Stimulated activated CD4-positive, alpha-beta T cell treated with anti-CD3 and anti-CD28 coated beads, Interleukin-15, amount 100 ng/mL, for 24 hours (primary cell): ENCODE data around the gene SDK2.

Source experiments
- DNase-seq: peaks from one replicate; pipeline ENCODE4 v3.0.0-alpha.2; 2020

SDK2 gene

GRCh38 chr17:73630965-73631595 lies 13.2 kb downstream of the SDK2 start:
- no peak for DNase-seq

GRCh38 chr17:73630531-73630930 lies 13.7 kb downstream of the SDK2 start:
- no peak for DNase-seq

- DNase-seq, result no peak
Observed at GRCh38 chr17:73628642-73629552, 15.3 kb downstream of the SDK2 start.

DNA sequence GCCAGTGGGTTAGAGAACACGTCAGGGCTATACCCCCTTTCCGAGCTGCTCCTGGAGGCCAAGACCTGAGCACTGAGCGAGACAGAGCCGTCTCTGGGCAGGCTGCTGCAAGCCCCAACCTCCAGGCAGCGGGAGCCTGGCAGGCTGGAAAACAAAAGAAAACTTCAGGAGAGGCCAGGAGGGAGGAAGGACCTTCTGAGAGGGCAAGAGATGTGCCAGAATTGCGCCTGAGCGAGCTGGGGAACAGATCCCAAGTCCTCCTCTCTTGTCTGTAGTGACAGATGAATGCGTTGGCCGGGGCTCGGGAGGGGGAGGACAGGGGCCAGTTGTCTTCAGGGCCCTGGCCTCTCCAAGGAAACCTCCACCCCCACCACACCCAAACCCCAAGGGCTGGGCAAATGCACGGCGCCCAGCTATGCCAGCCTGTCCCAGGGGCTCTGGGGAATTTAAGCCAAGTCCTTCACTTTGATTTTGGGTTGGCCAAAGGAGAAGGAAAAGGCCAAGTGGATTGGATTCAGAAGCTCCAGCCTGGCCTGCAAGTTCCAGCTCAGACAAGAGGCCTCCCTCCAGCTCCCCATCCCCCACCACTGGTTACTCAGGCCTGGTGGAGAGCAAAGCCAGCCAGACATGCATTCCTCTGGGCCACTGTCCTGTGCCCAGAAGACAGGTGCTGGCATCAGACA lies 18.1 kb downstream of the SDK2 start:
- no peak for DNase-seq

DNA sequence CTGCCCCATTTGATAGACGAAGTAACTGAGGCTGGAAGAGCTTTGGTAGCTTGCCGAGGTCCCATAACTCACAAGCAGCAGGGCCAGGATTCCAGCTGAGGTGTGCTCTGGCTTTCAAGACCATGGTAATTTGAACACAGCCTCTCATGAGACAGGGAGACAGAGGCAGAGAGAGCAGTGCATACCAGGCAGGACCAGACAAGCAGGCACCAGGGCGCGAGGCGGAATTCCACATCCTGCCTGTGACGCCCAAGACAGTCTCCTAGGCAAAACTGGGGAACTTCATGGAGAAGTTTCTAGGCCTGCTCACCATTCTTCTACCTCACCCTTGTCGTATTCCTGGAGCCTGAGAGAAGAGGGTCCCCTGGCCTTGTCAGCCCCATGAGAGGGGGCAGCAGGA lies 19.2 kb downstream of the SDK2 start:
- DNase-seq, result no peak

DNA sequence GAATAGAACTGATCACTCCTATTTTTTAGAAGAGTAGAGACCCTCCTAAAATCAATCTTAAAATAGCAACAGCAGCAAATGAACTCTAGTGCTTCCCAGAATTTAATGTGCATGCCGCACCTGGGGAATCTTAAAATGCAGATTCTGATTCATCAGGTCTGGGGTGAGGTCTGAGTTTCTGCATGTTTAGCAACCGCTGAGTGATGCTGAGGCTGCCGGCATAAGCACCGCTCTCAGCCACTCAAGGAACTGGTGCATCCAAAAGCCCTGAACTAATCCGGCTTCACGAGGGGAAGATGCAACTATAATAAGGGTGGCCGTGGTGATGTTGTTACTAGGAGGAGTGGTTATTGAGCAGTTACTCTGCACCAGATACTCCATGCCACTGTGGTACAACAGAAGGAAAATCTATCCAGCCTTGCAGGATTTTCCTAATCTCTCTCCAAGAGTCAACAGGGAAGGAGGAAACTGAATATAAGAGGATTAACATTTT lies 19.7 kb downstream of the SDK2 start:
- DNase-seq, result no peak

- no peak for DNase-seq
Observed at GRCh38 chr17:73623818-73624217, 20.4 kb downstream of the SDK2 start.

GRCh38 chr17:73623247-73623646 lies 21.0 kb downstream of the SDK2 start:
- DNase-seq, result no peak

DNA sequence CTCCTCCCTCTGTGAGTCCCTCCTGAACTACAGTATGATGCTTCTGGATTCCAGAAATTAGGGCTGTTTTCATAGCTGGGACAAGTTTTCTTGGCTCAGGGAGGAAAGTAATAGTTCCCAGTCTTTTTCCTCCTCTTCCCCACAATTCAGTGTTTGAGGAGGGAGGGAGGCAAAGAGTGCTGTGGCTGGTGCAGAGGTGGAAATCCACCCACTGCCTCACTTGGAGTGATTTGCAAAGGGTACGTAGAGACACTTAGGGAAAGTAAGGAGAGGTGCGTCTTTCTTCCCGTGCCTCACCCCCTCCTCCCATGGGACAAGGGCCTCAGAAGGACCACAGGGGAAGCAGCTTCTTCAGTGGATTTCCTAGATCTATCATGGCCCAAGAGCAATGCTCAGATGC lies 21.9 kb downstream of the SDK2 start:
- DNase-seq, result no peak

GRCh38 chr17:73621685-73622084 lies 22.6 kb downstream of the SDK2 start:
- DNase-seq, result no peak

DNA sequence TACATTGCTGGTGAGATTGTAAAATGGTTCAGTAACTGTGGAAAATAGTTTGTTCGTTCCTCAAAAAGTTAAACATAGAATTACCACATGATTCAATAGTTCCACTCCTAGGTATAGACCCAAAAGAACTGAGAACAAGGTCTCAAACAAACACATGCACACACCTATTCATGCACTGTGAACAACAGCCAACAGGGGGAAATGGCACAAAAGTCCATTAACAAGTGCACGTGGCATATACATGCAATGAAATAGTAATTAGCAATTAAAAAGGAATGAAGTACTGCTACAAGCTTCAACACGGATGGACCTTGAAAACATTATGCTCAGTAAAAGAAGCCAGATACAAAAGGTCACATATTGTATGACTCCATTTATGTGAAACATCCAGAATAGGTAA lies 23.8 kb downstream of the SDK2 start:
- no peak for DNase-seq

GRCh38 chr17:73617501-73617900 lies 26.7 kb downstream of the SDK2 start:
- DNase-seq, result no peak

DNA sequence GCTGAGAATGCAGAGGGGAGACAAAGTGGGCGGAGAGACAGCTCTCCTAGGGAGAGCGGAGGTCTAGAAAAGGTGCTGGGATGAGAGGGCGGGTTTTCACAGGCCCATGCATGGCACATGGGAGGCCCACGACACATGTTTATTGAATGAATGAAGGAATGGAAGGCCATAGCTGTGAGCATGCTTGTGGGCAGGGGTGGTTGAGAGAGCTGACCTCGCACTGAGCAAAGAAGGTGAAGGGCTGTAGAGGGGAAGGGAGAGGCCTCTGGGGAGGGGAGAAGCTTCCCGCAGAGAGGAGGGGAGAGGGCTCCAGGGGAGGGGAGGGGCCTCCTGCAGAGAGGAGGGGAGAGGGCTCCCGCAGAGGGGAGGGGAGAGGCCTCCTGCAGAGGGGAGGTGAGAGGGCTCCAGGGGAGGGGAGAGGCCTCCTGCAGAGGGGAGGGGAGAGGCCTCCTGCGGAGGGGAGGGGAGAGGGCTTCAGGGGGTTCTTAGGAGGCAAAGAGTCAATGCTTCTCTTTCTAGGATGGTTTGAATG lies 27.3 kb downstream of the SDK2 start:
- no peak for DNase-seq

GRCh38 chr17:73616120-73616872 lies 27.9 kb downstream of the SDK2 start:
- no peak for DNase-seq

GRCh38 chr17:73614256-73614655 lies 30.0 kb downstream of the SDK2 start:
- DNase-seq, result no peak

DNA sequence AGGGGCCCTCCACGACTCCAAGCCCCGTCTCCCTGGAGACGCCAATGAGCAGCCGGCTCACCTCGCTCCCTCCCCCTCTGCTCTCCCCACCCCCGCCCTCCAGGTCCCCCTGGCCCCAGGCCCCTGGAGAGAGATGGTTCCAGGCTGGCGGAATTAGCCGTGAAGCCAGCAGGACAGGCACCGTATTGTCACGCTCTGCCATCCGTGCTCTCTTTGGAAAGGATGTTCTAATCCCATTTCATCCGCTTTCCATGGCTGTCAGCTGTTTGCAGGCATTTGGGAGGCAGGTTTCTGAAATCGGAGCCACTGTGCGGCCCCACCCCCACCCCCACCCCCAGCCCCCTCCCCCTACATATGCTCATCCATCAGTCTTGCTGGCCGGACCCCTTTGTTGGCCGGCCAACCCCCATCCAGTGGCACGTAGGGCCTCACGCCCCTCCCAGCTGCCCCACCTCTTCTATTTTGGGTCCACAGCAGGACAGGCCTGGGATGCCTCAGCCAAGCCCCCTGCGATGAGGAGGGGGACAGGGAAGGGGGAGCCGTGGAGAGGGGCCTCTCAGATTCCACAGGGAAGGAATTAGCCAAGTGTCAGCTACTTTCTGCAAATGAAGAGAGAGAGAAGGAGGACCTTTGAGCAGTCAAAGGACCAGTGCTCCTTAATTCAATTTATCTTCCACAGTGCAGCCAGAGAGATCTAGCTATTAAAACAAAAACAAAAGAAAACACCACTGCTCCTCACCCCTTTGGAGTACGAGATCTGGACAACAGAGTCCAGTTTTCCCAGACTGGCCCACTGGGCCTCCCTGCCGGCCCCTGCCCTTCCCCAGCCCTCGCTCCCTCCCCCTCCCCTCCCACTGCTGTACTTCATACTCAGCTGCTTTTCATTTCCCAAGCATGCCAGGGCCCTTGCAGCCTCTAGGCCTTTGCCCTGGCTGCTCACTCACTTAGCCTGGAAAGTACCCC lies 30.7 kb downstream of the SDK2 start:
- DNase-seq, result no peak

- DNase-seq, result no peak
Observed at GRCh38 chr17:73612031-73612472, 32.2 kb downstream of the SDK2 start.

GRCh38 chr17:73611630-73612029 lies 32.6 kb downstream of the SDK2 start:
- DNase-seq, result no peak

DNA sequence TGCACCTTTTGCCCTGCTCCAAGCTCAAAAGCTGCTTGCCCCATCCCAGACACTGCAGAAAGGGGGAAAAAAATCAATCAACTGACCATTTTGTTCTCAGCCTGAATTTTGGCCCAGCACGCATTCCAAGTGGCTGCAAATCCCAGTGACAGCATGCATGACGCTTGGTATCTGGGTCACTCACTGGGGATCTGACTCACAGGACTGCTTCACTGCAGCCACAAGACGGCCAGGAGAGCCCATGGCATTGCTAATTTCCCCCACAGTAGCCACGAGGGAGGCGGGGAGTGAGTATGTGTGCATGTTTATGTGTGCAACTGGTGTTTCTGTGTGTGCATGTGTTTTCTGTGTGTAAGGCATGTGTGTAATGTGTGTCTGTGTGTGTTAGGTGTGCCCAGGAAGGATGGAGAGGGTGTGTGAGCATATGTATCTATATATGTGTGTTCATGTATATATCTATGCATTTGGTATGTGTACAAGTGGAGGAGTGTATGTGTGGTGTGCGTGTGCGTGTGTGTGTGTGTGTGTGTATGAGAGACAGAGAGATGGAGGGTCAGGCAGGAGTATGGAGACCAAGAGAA lies 33.8 kb downstream of the SDK2 start:
- no peak for DNase-seq

- no peak for DNase-seq
Observed at GRCh38 chr17:73609758-73610157, 34.5 kb downstream of the SDK2 start.

GRCh38 chr17:73609060-73609459 lies 35.2 kb downstream of the SDK2 start:
- DNase-seq, result no peak
